GM23338 (cell line): ENCODE measurements around the gene CYLC1. TPM values are rescaled to one million over a fixed set of nuclear protein-coding genes. Genes with fewer than 3 reads are reported as not detected.
A peak's percentile ranks its signal among the peaks of the same experiment; 100 is the strongest.

Source experiments
- ATAC-seq: fragments of 200-7000 bp; cut with Tn5 transposase; 3 replicates; pipeline ENCODE4 v1.9.1; 2020
- DNase-seq: peaks from one replicate; pipeline ENCODE4 v3.0.0-alpha.2; 2015; ENCODE audit warnings: low spot score
- H2AFZ ChIP-seq: fragments of 200-600 bp; sonication (generic); 2 replicates; pipeline ENCODE4 v1.8.0; 2016; ENCODE audit warnings: antibody characterized with exemption, mild to moderate bottlenecking, moderate library complexity
- H3F3A ChIP-seq: fragments of 200-600 bp; sonication (generic); replicated peaks from 2 replicates; pipeline ENCODE4 v1.8.0; 2017; ENCODE audit warnings: antibody characterized with exemption, mixed run types, low read depth
- H3K27ac ChIP-seq: fragments of 200-600 bp; sonication (generic); 2 replicates; pipeline ENCODE4 v1.6.1; 2016; ENCODE audit warnings: low read depth
- H3K27me3 ChIP-seq: fragments of 200-600 bp; sonication (generic); 2 replicates; pipeline ENCODE4 v1.8.0; 2016; ENCODE audit warnings: mild to moderate bottlenecking, mixed run types, moderate library complexity; ENCODE audit not compliant: insufficient read depth
- H3K36me3 ChIP-seq: fragments of 200-600 bp; sonication (generic); 2 replicates; pipeline ENCODE4 v1.8.0; 2016; ENCODE audit warnings: mild to moderate bottlenecking; ENCODE audit not compliant: insufficient read depth
- H3K4me1 ChIP-seq: fragments of 200-600 bp; sonication (generic); 2 replicates; pipeline ENCODE4 v1.8.0; 2016; ENCODE audit warnings: mild to moderate bottlenecking, moderate library complexity; ENCODE audit not compliant: insufficient read depth
- H3K4me2 ChIP-seq: fragments of 200-600 bp; sonication (generic); 2 replicates; pipeline ENCODE4 v1.7.1; 2017; ENCODE audit warnings: mixed run types
- H3K4me3 ChIP-seq: fragments of 200-600 bp; sonication (generic); 2 replicates; pipeline ENCODE4 v1.6.1; 2016; ENCODE audit warnings: mixed run types
- H3K79me2 ChIP-seq: fragments of 200-600 bp; sonication (generic); replicated peaks from 2 replicates; pipeline ENCODE4 v1.8.0; 2017; ENCODE audit warnings: mild to moderate bottlenecking; ENCODE audit not compliant: insufficient read depth
- H3K9me2 ChIP-seq: fragments of 200-600 bp; sonication (generic); 2 replicates; pipeline ENCODE4 v1.8.0; 2017; ENCODE audit not compliant: insufficient read depth
- H4K20me1 ChIP-seq: fragments of 200-600 bp; sonication (generic); replicated peaks from 2 replicates; pipeline ENCODE4 v1.8.0; 2017; ENCODE audit warnings: mild to moderate bottlenecking; ENCODE audit not compliant: insufficient read depth
- H3K27ac Mint-ChIP-seq: 2 replicates; pipeline ENCODE4 v1.8.0; 2020; ENCODE audit warnings: inconsistent platforms, mild to moderate bottlenecking, moderate library complexity, mixed read lengths
- H3K27me3 Mint-ChIP-seq: 3 replicates; pipeline ENCODE4 v1.8.0; 2022; ENCODE audit warnings: low read depth, mild to moderate bottlenecking, moderate library complexity, mixed read lengths, inconsistent platforms; ENCODE audit not compliant: insufficient read depth, poor library complexity
- H3K36me3 Mint-ChIP-seq: 3 replicates; pipeline ENCODE4 v1.8.0; 2021; ENCODE audit warnings: low read depth, mild to moderate bottlenecking, inconsistent platforms, moderate library complexity, mixed read lengths
- H3K4me1 Mint-ChIP-seq: 3 replicates; pipeline ENCODE4 v1.8.0; 2020; ENCODE audit warnings: mild to moderate bottlenecking, inconsistent platforms, mixed read lengths
- H3K4me3 Mint-ChIP-seq: 3 replicates; pipeline ENCODE4 v1.8.0; 2021; ENCODE audit warnings: moderate library complexity, mild to moderate bottlenecking, inconsistent platforms, mixed read lengths
- H3K9me3 Mint-ChIP-seq: 3 replicates; pipeline ENCODE4 v1.8.0; 2020; ENCODE audit warnings: moderate library complexity, mild to moderate bottlenecking, inconsistent platforms, mixed read lengths
- CTCF ChIP-seq, 2 experiments: fragments of 200-600 bp in 1 of 2; sonication (generic) in 1 of 2; conservative IDR thresholded peaks; 2 replicates each; pipeline versions ENCODE4 v1.5.1 to v1.6.1; 2016 to 2017; ENCODE audit warnings: antibody characterized with exemption in 2 of 2, low read depth in 2 of 2, mild to moderate bottlenecking in 2 of 2, moderate library complexity in 1 of 2
- EZH2 ChIP-seq: fragments of 200-600 bp; sonication (generic); IDR thresholded peaks from one replicate; pipeline ENCODE4 v1.8.0; 2017; ENCODE audit warnings: antibody characterized with exemption, mild to moderate bottlenecking, low read depth; ENCODE audit not compliant: unreplicated experiment
- EZH2phosphoT487 ChIP-seq: fragments of 200-600 bp; sonication (generic); IDR thresholded peaks from one replicate; pipeline ENCODE4 v1.8.1; 2018; ENCODE audit warnings: antibody characterized with exemption; ENCODE audit not compliant: unreplicated experiment
- JUNB ChIP-seq: IDR thresholded peaks from one replicate; pipeline ENCODE4 v1.6.1; 2016; ENCODE audit warnings: antibody characterized with exemption; ENCODE audit not compliant: unreplicated experiment
- NANOG ChIP-seq: IDR thresholded peaks from 2 replicates; pipeline ENCODE4 v1.6.1; 2016; ENCODE audit warnings: antibody characterized with exemption, borderline replicate concordance
- POLR2AphosphoS5 ChIP-seq: IDR thresholded peaks from 2 replicates; pipeline ENCODE4 v1.6.1; 2016; ENCODE audit warnings: antibody characterized with exemption, low read depth
- STAT1 ChIP-seq: IDR thresholded peaks from one replicate; pipeline ENCODE4 v1.6.1; 2016; ENCODE audit warnings: antibody characterized with exemption; ENCODE audit not compliant: unreplicated experiment
- ZNF114 ChIP-seq: fragments of 250-450 bp; sonication (Bioruptor Pico); IDR thresholded peaks from 2 replicates; pipeline ENCODE4 v1.5.0; 2020; ENCODE audit warnings: mild to moderate bottlenecking, moderate library complexity
- long read RNA-seq: library from polyadenylated mRNA; unstranded; transcript quantifications from one replicate; pipeline ENCODE4 v2.0.0, GENCODE V29; 2020; ENCODE audit not compliant: unreplicated experiment
- polyA plus RNA-seq: library from polyadenylated mRNA; unstranded; fragments of >200 nt; fragmentation: Nextera tagmentation; extraction: Ambion mirVana; gene quantifications from 2 replicates; pipeline ENCODE4 v1.2.1, GENCODE V29; 2016
- total RNA-seq: library from RNA; depleted of rRNA; stranded (reverse); fragments of >200 nt; shearing (Covaris generic); gene quantifications from 2 replicates; pipeline ENCODE4 v1.2.3, GENCODE V29; 2014; rRNA removed
- TF ChIP-seq, protein P1 (sequence below): IDR thresholded peaks from 2 replicates; pipeline ENCODE4 v1.6.1; 2016; ENCODE audit warnings: antibody characterized with exemption

Gene CYLC1, protein sequence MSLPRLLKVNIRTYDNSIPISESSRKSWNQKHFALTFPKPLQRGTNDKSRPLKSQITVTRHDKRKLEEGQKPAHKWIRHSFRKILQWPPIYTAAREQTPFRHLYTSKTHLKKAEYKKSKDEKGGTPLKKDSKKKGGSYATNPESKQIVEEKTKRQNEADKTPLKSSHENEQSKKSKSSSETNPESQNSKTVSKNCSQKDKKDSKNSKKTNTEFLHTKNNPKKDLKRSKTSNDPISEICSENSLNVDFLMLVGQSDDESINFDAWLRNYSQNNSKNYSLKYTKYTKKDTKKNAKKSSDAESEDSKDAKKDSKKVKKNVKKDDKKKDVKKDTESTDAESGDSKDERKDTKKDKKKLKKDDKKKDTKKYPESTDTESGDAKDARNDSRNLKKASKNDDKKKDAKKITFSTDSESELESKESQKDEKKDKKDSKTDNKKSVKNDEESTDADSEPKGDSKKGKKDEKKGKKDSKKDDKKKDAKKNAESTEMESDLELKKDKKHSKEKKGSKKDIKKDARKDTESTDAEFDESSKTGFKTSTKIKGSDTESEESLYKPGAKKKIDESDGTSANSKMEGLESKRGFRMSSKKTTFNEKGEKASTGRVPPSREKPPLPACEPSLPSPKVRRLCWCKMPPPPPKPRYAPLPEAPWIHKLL
- total RNA-seq = not detected in 2 replicates
- polyA plus RNA-seq = not detected in 2 replicates
- long read RNA-seq = 0 reads

GRCh38 chrX:83860846-83861245 is at the start of gene CYLC1:
CYLC1 (plus strand) TSS chrX:83861146; CDS start chrX:83861183, 37 bp downstream.
- Mint-ChIP-seq H3K4me1 (no peaks in the 10 kb centered on the region), H3K27me3 (no peaks in the 10 kb centered on the region), H3K9me3 (no peaks in the 10 kb centered on the region; the same call in 2 of the 3 replicates), H3K27ac (no peak within 1 kb of the TSS), H3K4me3 (no peak within 1 kb of the TSS), H3K36me3 (no peaks in the 10 kb centered on the region)
- TF ChIP-seq EZH2phosphoT487 (no peak), NANOG (no peak), EZH2 (no peak), ZNF114 (CRISPR knock-in tag) (no peak), POLR2AphosphoS5 (no peak), CTCF (conservative IDR thresholded peaks at IDR 0.05; ENCODE audit: low read depth in 2 of 2) (no peak), STAT1 (no peak), JUNB (no peak)
- TF ChIP-seq, protein P1, sequence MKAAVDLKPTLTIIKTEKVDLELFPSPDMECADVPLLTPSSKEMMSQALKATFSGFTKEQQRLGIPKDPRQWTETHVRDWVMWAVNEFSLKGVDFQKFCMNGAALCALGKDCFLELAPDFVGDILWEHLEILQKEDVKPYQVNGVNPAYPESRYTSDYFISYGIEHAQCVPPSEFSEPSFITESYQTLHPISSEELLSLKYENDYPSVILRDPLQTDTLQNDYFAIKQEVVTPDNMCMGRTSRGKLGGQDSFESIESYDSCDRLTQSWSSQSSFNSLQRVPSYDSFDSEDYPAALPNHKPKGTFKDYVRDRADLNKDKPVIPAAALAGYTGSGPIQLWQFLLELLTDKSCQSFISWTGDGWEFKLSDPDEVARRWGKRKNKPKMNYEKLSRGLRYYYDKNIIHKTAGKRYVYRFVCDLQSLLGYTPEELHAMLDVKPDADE = no peak
- no peak within 1 kb of the TSS for H3K4me3 ChIP-seq
- H4K20me1 ChIP-seq = no peaks in the 10 kb centered on the region
- no peaks in the 10 kb centered on the region for H3K79me2 ChIP-seq
- no peak for ATAC-seq
- no peaks in the 10 kb centered on the region for H3K27me3 ChIP-seq
- H3F3A ChIP-seq = no peaks in the 10 kb centered on the region
- H3K9me2 ChIP-seq = no peaks in the 10 kb centered on the region
- H3K36me3 ChIP-seq = no peaks in the 10 kb centered on the region
- H3K4me2 ChIP-seq = no peak within 1 kb of the TSS
- no peak within 1 kb of the TSS for H3K27ac ChIP-seq
- no peak within 1 kb of the TSS for H2AFZ ChIP-seq
- DNase-seq = no peak
- H3K4me1 ChIP-seq = no peaks in the 10 kb centered on the region

DNA sequence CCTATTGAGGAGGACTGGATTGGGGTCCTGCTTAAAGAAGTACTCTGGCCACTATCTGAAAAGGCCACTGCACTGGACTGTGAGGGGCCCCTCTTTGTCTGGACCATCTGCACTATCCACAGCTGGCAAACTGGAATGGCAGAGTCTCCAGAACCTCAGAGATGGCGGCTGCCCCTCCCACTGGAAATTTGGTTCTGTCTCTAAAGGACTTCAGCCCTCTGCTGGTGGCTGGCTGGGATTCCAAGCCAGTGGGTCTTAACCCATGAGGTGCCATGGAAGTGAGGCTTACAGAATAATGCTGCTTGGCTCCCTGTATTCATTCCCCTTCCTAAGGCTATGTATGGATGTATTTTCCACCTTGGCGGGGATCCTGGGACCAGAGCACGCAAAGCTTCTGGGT is 41.6 kb upstream of the CYLC1 start:
- no peak overlapping the region for H3K27ac Mint-ChIP-seq
- no peak for ATAC-seq
- no peaks in the 10 kb centered on the region for H3K27me3 ChIP-seq
- no peaks in the 10 kb centered on the region for H3K4me1 Mint-ChIP-seq
- no peak overlapping the region for H3K4me2 ChIP-seq
- peaks cover 1% of the 10 kb centered on the region for H3K27me3 Mint-ChIP-seq
- H3K27ac ChIP-seq = no peak overlapping the region
- no peak overlapping the region for H3K4me3 Mint-ChIP-seq
- no peaks in the 10 kb centered on the region for H3K36me3 Mint-ChIP-seq
- no peaks in the 10 kb centered on the region for H3K36me3 ChIP-seq
- no peak overlapping the region for H2AFZ ChIP-seq
- H3K4me3 ChIP-seq = no peak overlapping the region
- H3K4me1 ChIP-seq = no peaks in the 10 kb centered on the region
- H4K20me1 ChIP-seq = no peaks in the 10 kb centered on the region
- no peaks in the 10 kb centered on the region for H3K9me2 ChIP-seq
- DNase-seq = peak; percentile 2
- peak in 1 of 2 experiments; percentile 17; a peak in 1 of 4 replicates for TF ChIP-seq CTCF (conservative IDR thresholded peaks at IDR 0.05; ENCODE audit: low read depth in 2 of 2)
- no peak for TF ChIP-seq POLR2AphosphoS5
- no peaks in the 10 kb centered on the region for H3F3A ChIP-seq
- peaks cover 5% of the 10 kb centered on the region for H3K9me3 Mint-ChIP-seq
- H3K79me2 ChIP-seq = no peaks in the 10 kb centered on the region
